Astrocyte (in vitro differentiated cells and primary cell): ENCODE data around the gene KCNA5. TPM values are rescaled to one million over a fixed set of nuclear protein-coding genes. Genes with fewer than 3 reads are reported as not detected.

Experiments used
- DNase-seq: peaks from one replicate; pipeline ENCODE4 v3.0.0-alpha.2; 2010; ENCODE audit warnings: low read depth
- FAIRE-seq: peaks from 2 replicates; lab custom pipeline; 2011; peaks lifted over from hg19 to GRCh38; lab: Jason Lieb, UNC
- H2AFZ ChIP-seq: 2 replicates; pipeline ENCODE4 v1.6.0; 2012; ENCODE audit warnings: low read depth, low read length, inconsistent platforms
- H3K27ac ChIP-seq: 2 replicates; pipeline ENCODE4 v1.5.1; 2011; ENCODE audit warnings: low read depth, low read length, inconsistent platforms
- H3K27me3 ChIP-seq: 2 replicates; pipeline ENCODE4 v1.6.0; 2011; ENCODE audit warnings: low read length, inconsistent platforms; ENCODE audit not compliant: insufficient read depth
- H3K36me3 ChIP-seq: 2 replicates; pipeline ENCODE4 v1.5.1; 2011; ENCODE audit warnings: low read length, inconsistent platforms; ENCODE audit not compliant: insufficient read depth
- H3K4me1 ChIP-seq: 2 replicates; pipeline ENCODE4 v1.5.1; 2011; ENCODE audit warnings: low read length, inconsistent platforms; ENCODE audit not compliant: insufficient read depth
- H3K4me2 ChIP-seq: 2 replicates; pipeline ENCODE4 v1.6.0; 2012; ENCODE audit warnings: low read length, inconsistent platforms
- H3K4me3 ChIP-seq: 2 replicates; pipeline ENCODE4 v1.5.1; 2011; ENCODE audit warnings: low read depth, mild to moderate bottlenecking, low read length, inconsistent platforms; ENCODE audit not compliant: insufficient read depth
- H3K79me2 ChIP-seq: 2 replicates; pipeline ENCODE4 v1.6.0; 2012; ENCODE audit warnings: mild to moderate bottlenecking, low read length, inconsistent platforms; ENCODE audit not compliant: insufficient read depth
- H3K9ac ChIP-seq: 2 replicates; pipeline ENCODE4 v1.6.0; 2012; ENCODE audit warnings: mild to moderate bottlenecking, low read length, inconsistent platforms
- H3K9me3 ChIP-seq: 2 replicates; pipeline ENCODE4 v1.5.1; 2012; ENCODE audit warnings: low read depth, mild to moderate bottlenecking, low read length, inconsistent platforms; ENCODE audit not compliant: insufficient read depth
- H4K20me1 ChIP-seq: 2 replicates; pipeline ENCODE4 v1.6.0; 2012; ENCODE audit warnings: low read length, inconsistent platforms; ENCODE audit not compliant: insufficient read depth
- H3K27ac Mint-ChIP-seq: one replicate; pipeline ENCODE4 v1.8.0; 2021; ENCODE audit warnings: mild to moderate bottlenecking, mixed read lengths; ENCODE audit not compliant: unreplicated experiment
- H3K27me3 Mint-ChIP-seq: one replicate; pipeline ENCODE4 v1.8.0; 2021; ENCODE audit warnings: low read depth, mixed read lengths; ENCODE audit not compliant: unreplicated experiment
- H3K36me3 Mint-ChIP-seq: one replicate; pipeline ENCODE4 v1.8.0; 2021; ENCODE audit warnings: low read depth, mixed read lengths; ENCODE audit not compliant: unreplicated experiment
- H3K4me1 Mint-ChIP-seq: one replicate; pipeline ENCODE4 v1.8.0; 2021; ENCODE audit warnings: low read depth, mixed read lengths; ENCODE audit not compliant: unreplicated experiment
- H3K4me3 Mint-ChIP-seq: one replicate; pipeline ENCODE4 v1.8.0; 2021; ENCODE audit warnings: mild to moderate bottlenecking, moderate library complexity, mixed read lengths; ENCODE audit not compliant: unreplicated experiment
- H3K9me3 Mint-ChIP-seq: one replicate; pipeline ENCODE4 v1.8.0; 2021; ENCODE audit warnings: mild to moderate bottlenecking, mixed read lengths; ENCODE audit not compliant: unreplicated experiment
- CTCF ChIP-seq: IDR thresholded peaks from 2 replicates; pipeline ENCODE4 v1.5.1; 2011; ENCODE audit warnings: low read depth, mild to moderate bottlenecking, inconsistent platforms, low read length, moderate library complexity; ENCODE audit not compliant: insufficient read depth
- EZH2 ChIP-seq: IDR thresholded peaks from 2 replicates; pipeline ENCODE4 v1.6.1; 2012; ENCODE audit warnings: mild to moderate bottlenecking, low read length, inconsistent platforms; ENCODE audit not compliant: insufficient read depth
- total RNA-seq: library from RNA; stranded (reverse); gene quantifications from 2 replicates; pipeline ENCODE4 v1.2.1, GENCODE V29; 2021

The KCNA5 gene
- total RNA-seq, 1 donor from 2014 or later: not detected

- Histone ChIP-seq H3K4me3 (no peak overlapping the region), H3K79me2 (no peaks in the 10 kb centered on the region), H3K4me2 (no peak overlapping the region), H2AFZ (no peak overlapping the region), H3K4me1 (peaks cover 2% of the 10 kb centered on the region), H3K27me3 (no peaks in the 10 kb centered on the region), H3K27ac (no peak overlapping the region), H3K9me3 (no peaks in the 10 kb centered on the region), H3K9ac (no peak overlapping the region), H4K20me1 (no peaks in the 10 kb centered on the region), H3K36me3 (no peaks in the 10 kb centered on the region)
- FAIRE-seq (no peak), DNase-seq (no peak)
- H3K27ac Mint-ChIP-seq: no peak overlapping the region
- TF ChIP-seq CTCF: no peak
- TF ChIP-seq EZH2: no peak
- no peak overlapping the region for H3K4me3 Mint-ChIP-seq
- peaks cover 5% of the 10 kb centered on the region for H3K27me3 Mint-ChIP-seq
- no peaks in the 10 kb centered on the region for H3K36me3 Mint-ChIP-seq
- no peaks in the 10 kb centered on the region for H3K9me3 Mint-ChIP-seq
- peaks cover 14% of the 10 kb centered on the region for H3K4me1 Mint-ChIP-seq
Measured at GRCh38 chr12:5031958-5032357, 11.7 kb upstream of the KCNA5 start.

- no peaks in the 10 kb centered on the region for H3K9me3 ChIP-seq
- Mint-ChIP-seq H3K27me3 (peaks cover 5% of the 10 kb centered on the region), H3K36me3 (no peaks in the 10 kb centered on the region), H3K4me3 (no peak overlapping the region), H3K4me1 (peaks cover 8% of the 10 kb centered on the region), H3K9me3 (no peaks in the 10 kb centered on the region), H3K27ac (no peak overlapping the region)
- no peaks in the 10 kb centered on the region for H4K20me1 ChIP-seq
- peaks cover 2% of the 10 kb centered on the region for H3K4me1 ChIP-seq
- H3K36me3 ChIP-seq: no peaks in the 10 kb centered on the region
- H3K4me3 ChIP-seq: no peak overlapping the region
- H2AFZ ChIP-seq: no peak overlapping the region
- TF ChIP-seq CTCF (no peak), EZH2 (no peak)
- DNase-seq: no peak
- H3K27me3 ChIP-seq: no peaks in the 10 kb centered on the region
- H3K27ac ChIP-seq: no peak overlapping the region
- FAIRE-seq: no peak
- H3K4me2 ChIP-seq: no peak overlapping the region
- H3K9ac ChIP-seq: no peak overlapping the region
- H3K79me2 ChIP-seq: no peaks in the 10 kb centered on the region
Measured at GRCh38 chr12:5032821-5033220, 10.9 kb upstream of the KCNA5 start.

GRCh38 chr12:5033883-5034282 is 9.8 kb upstream of the KCNA5 start:
- Histone ChIP-seq H3K4me3 (no peak overlapping the region), H2AFZ (no peak overlapping the region), H3K4me1 (peaks cover 2% of the 10 kb centered on the region), H3K9ac (no peak overlapping the region), H3K27ac (no peak overlapping the region), H3K36me3 (no peaks in the 10 kb centered on the region), H3K27me3 (no peaks in the 10 kb centered on the region), H3K79me2 (no peaks in the 10 kb centered on the region), H3K4me2 (peak overlapping the region; percentile 11), H3K9me3 (no peaks in the 10 kb centered on the region), H4K20me1 (no peaks in the 10 kb centered on the region)
- no peak for TF ChIP-seq EZH2
- TF ChIP-seq CTCF: no peak
- H3K36me3 Mint-ChIP-seq: no peaks in the 10 kb centered on the region
- no peaks in the 10 kb centered on the region for H3K9me3 Mint-ChIP-seq
- H3K4me1 Mint-ChIP-seq: peaks cover 8% of the 10 kb centered on the region
- no peak overlapping the region for H3K27ac Mint-ChIP-seq
- DNase-seq (no peak), FAIRE-seq (no peak)
- peaks cover 9% of the 10 kb centered on the region for H3K27me3 Mint-ChIP-seq
- H3K4me3 Mint-ChIP-seq: no peak overlapping the region
